Middle frontal gyrus (tissue), 1 donor: ENCODE data around the gene FAM184B.

ENCODE experiments used
- DNase-seq: peaks from one replicate; pipeline ENCODE4 v3.0.0-alpha.2; 2015; ENCODE audit warnings: low spot score; ENCODE audit errors: extremely low spot score

The FAM184B gene

GRCh38 chr4:17583941-17584340 lies 197.5 kb downstream of the FAM184B start:
- DNase-seq = no peak

GRCh38 chr4:17583276-17583675 lies 198.1 kb downstream of the FAM184B start:
- no peak for DNase-seq

- no peak for DNase-seq
Observed at GRCh38 chr4:17580969-17581368, 200.5 kb downstream of the FAM184B start.
